ENCODE results near the gene MSANTD1.

DNA sequence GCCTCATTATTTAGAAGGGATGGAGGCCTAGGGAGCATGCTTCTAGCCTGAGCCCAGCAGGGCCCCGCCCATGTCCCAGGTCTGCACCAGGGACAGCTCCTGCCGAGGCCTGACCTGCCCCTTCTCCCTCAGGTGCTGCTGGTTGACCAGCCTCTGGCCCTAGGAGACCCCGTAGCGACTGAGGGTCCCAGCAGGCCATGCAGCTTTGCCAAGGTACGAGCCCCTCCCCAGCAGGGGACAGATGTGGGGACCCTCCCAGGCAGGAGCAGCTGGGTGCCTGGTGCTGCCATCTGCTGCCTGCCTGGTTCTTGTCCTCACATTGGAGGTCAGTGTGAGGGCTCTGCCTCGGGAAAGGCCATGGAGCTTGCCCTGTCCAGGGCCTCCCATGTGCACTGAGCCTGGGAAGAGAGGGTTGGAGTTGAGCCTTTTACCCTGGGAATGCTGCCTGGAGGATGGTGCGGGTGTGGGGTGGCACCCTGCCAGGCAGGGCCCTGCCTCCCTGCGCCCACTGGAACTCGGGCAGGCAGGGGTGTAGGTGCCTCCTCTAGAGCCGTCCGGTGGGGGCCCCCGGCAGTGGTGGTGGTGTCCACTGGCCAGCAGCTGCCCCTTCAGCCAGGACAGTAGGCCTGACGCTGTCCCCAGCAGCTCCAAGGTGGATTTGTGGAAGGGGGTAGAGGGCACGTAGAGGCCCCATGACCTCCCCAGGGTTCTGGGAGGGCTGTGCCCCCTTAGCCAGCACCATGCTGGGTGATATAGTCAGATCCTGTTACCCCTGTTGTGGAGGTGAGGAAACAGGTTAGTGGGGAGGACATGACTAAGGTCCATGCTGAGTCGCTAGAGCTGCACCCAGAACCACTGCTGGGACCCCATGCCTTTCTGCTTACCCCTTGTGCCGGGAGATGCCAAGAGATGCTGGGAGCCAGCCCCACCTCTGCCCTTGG, 2.2 kb upstream of the MSANTD1 start:
- TF ChIP-seq CTCF (IDR thresholded peaks at IDR 0.05; ENCODE audit: low read depth, low read length, poor library complexity, severe bottlenecking) (peak; percentile 14), EZH2phosphoT487 (IDR thresholded peaks at IDR 0.05; ENCODE audit: borderline replicate concordance, low read length) (no peak)
